BE2C (cell line): ENCODE results near the gene MOB3B.
A peak's percentile ranks its signal among the peaks of the same experiment; 100 is the strongest.

Experiments used
- DNase-seq: peaks from one replicate; pipeline ENCODE4 v3.0.0-alpha.2; 2020
- H3K27me3 ChIP-seq: fragments of 250-450 bp; sonication (Bioruptor Pico); 2 replicates; pipeline ENCODE4 v1.5.1; 2020; ENCODE audit warnings: mild to moderate bottlenecking
- H3K36me3 ChIP-seq: fragments of 250-450 bp; sonication (Bioruptor Pico); 2 replicates; pipeline ENCODE4 v1.5.1; 2020; ENCODE audit warnings: mild to moderate bottlenecking
- H3K4me1 ChIP-seq: fragments of 250-450 bp; sonication (Bioruptor Pico); 2 replicates; pipeline ENCODE4 v1.5.1; 2020
- H3K4me3 ChIP-seq: 2 replicates; pipeline ENCODE4 v1.5.1; 2011; ENCODE audit warnings: low read depth, low read length
- H3K9me3 ChIP-seq: fragments of 250-450 bp; sonication (Bioruptor Pico); 2 replicates; pipeline ENCODE4 v1.5.1; 2020
- CTCF ChIP-seq: IDR thresholded peaks from 2 replicates; pipeline ENCODE4 v1.5.1; 2012; ENCODE audit warnings: mild to moderate bottlenecking, low read depth, low read length

Gene MOB3B

GRCh38 chr9:27282269-27282668 lies 247.3 kb downstream of the MOB3B start:
- no peak for DNase-seq
- Histone ChIP-seq H3K4me1 (no peaks in the 10 kb centered on the region), H3K36me3 (no peaks in the 10 kb centered on the region), H3K27me3 (0 out of 2 replicates have a peak, but pooled peaks cover 5% of the 10 kb centered on the region), H3K9me3 (no peaks in the 10 kb centered on the region), H3K4me3 (no peak overlapping the region)
- no peak for TF ChIP-seq CTCF

- no peak overlapping the region for H3K4me3 ChIP-seq
- TF ChIP-seq CTCF = no peak
- 0 out of 2 replicates have a peak, but pooled peaks cover 5% of the 10 kb centered on the region for H3K27me3 ChIP-seq
- no peaks in the 10 kb centered on the region for H3K9me3 ChIP-seq
- no peak for DNase-seq
- H3K36me3 ChIP-seq = no peaks in the 10 kb centered on the region
- H3K4me1 ChIP-seq = no peaks in the 10 kb centered on the region
Measured at GRCh38 chr9:27280860-27281259, 248.8 kb downstream of the MOB3B start.

GRCh38 chr9:27280249-27280648 lies 249.4 kb downstream of the MOB3B start:
- Histone ChIP-seq H3K4me3 (no peak overlapping the region), H3K36me3 (no peaks in the 10 kb centered on the region), H3K4me1 (no peaks in the 10 kb centered on the region), H3K27me3 (0 out of 2 replicates have a peak, but pooled peaks cover 5% of the 10 kb centered on the region), H3K9me3 (no peaks in the 10 kb centered on the region)
- no peak for TF ChIP-seq CTCF
- DNase-seq = no peak

GRCh38 chr9:27279611-27280010 lies 250.0 kb downstream of the MOB3B start:
- H3K36me3 ChIP-seq = no peaks in the 10 kb centered on the region
- no peak for TF ChIP-seq CTCF
- H3K4me3 ChIP-seq = no peak overlapping the region
- no peak for DNase-seq
- H3K4me1 ChIP-seq = no peaks in the 10 kb centered on the region
- H3K27me3 ChIP-seq = 0 out of 2 replicates have a peak, but pooled peaks cover 5% of the 10 kb centered on the region
- H3K9me3 ChIP-seq = no peaks in the 10 kb centered on the region

- no peaks in the 10 kb centered on the region for H3K36me3 ChIP-seq
- no peak for DNase-seq
- H3K4me3 ChIP-seq = no peak overlapping the region
- no peaks in the 10 kb centered on the region for H3K4me1 ChIP-seq
- H3K27me3 ChIP-seq = 0 out of 2 replicates have a peak, but pooled peaks cover 5% of the 10 kb centered on the region
- no peak for TF ChIP-seq CTCF
- H3K9me3 ChIP-seq = no peaks in the 10 kb centered on the region
Measured at GRCh38 chr9:27278374-27278773, 251.2 kb downstream of the MOB3B start.

GRCh38 chr9:27276193-27277030 lies 253.2 kb downstream of the MOB3B start:
- peak; percentile 81 for TF ChIP-seq CTCF
- DNase-seq = peak; percentile 15
- H3K4me1 ChIP-seq = no peaks in the 10 kb centered on the region

More at GRCh38 chr9:27276193-27277030, 253.2 kb downstream of the MOB3B start:
- Histone ChIP-seq H3K27me3 (0 out of 2 replicates have a peak, but pooled peaks cover 2% of the 10 kb centered on the region), H3K36me3 (no peaks in the 10 kb centered on the region), H3K9me3 (no peaks in the 10 kb centered on the region), H3K4me3 (no peak overlapping the region)
